NOMO-1 treated with DMSO at 0.1 percent for 48 hours (cell line): ENCODE results near the gene DCUN1D3.

Source experiments
- DNase-seq: peaks from one replicate; lab custom pipeline; 2025; ENCODE audit not compliant: unreplicated experiment; lab: John Stamatoyannopoulos, UW

Gene DCUN1D3

GRCh38 chr16:20889625-20890275 lies 10.4 kb downstream of the DCUN1D3 start:
- DNase-seq = no peak

GRCh38 chr16:20887207-20887606 lies 13.0 kb downstream of the DCUN1D3 start:
- no peak for DNase-seq

GRCh38 chr16:20886320-20886719 lies 13.8 kb downstream of the DCUN1D3 start:
- DNase-seq = no peak

GRCh38 chr16:20884240-20884556 lies 16.0 kb downstream of the DCUN1D3 start:
- no peak for DNase-seq

GRCh38 chr16:20883554-20884239 lies 16.5 kb downstream of the DCUN1D3 start:
- DNase-seq = no peak

GRCh38 chr16:20881503-20881878 lies 18.7 kb downstream of the DCUN1D3 start:
- peak; percentile 50 for DNase-seq

GRCh38 chr16:20880867-20881502 lies 19.2 kb downstream of the DCUN1D3 start:
- no peak for DNase-seq

- peak; percentile 9 for DNase-seq
Observed at GRCh38 chr16:20879175-20880040, 20.8 kb downstream of the DCUN1D3 start.

GRCh38 chr16:20878682-20879147 lies 21.4 kb downstream of the DCUN1D3 start:
- no peak for DNase-seq

GRCh38 chr16:20875355-20875650 lies 24.9 kb downstream of the DCUN1D3 start:
- DNase-seq = no peak

GRCh38 chr16:20874088-20874581 lies 26.0 kb downstream of the DCUN1D3 start:
- no peak for DNase-seq

GRCh38 chr16:20873331-20873730 lies 26.8 kb downstream of the DCUN1D3 start:
- no peak for DNase-seq

- no peak for DNase-seq
Observed at GRCh38 chr16:20871941-20872815, 28.0 kb downstream of the DCUN1D3 start.

GRCh38 chr16:20871258-20871657 lies 28.9 kb downstream of the DCUN1D3 start:
- DNase-seq = no peak

GRCh38 chr16:20870122-20870820 lies 29.9 kb downstream of the DCUN1D3 start:
- DNase-seq = peak; percentile 36

GRCh38 chr16:20868890-20869289 lies 31.3 kb downstream of the DCUN1D3 start:
- DNase-seq = no peak

- DNase-seq = no peak
Observed at GRCh38 chr16:20867585-20867984, 32.6 kb downstream of the DCUN1D3 start.

GRCh38 chr16:20866801-20867200 lies 33.4 kb downstream of the DCUN1D3 start:
- no peak for DNase-seq

- DNase-seq = peak; percentile 8
Observed at GRCh38 chr16:20866145-20866772, 33.9 kb downstream of the DCUN1D3 start.
